HG02678 (cell line): ENCODE measurements around the gene CHN1.

Experiments
- ATAC-seq: cut with Tn5 transposase; IDR thresholded peaks from one replicate; pipeline ENCODE4 v1.9.1; 2021; ENCODE audit warnings: mild to moderate bottlenecking, moderate library complexity; ENCODE audit not compliant: unreplicated experiment

CHN1 gene

DNA sequence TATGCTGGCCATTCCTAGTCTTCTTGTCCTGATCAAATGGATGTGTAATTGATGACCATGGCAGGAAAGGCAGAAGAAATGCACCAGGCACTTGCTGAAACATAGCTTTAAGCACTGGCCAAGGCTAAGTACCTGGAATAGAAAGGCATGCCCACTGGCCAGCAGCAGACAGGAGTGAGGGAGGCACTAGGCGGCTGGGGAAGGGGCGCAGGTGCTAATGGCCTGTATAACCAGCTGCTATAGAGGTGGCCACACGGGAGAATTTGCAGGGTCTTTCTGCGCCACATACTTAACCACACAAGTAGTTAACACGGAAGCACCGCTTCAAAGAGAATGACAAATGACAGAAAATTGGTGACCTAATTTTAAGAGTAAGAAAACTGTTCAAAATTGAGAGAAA, 174.6 kb downstream of the CHN1 start:
- no peak for ATAC-seq

DNA sequence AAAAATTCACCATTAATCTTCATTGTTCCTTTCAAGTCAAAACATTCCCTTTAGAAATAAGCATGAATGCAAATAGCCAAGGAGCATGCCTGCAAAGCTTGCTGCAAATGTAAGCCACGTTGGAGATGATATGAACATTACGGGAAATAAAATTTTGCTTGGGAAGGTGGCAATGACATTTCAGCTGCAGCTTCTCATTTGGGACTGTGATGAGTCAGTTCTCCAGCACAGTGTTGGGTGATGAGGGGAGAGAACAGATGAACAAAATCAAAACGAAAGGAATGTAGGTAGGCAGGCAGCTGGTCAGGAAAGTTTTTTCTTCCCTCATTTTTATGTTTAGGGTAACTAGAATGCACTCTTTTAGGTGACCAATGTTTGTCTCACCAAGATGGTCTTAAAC, 175.6 kb downstream of the CHN1 start:
- no peak for ATAC-seq

DNA sequence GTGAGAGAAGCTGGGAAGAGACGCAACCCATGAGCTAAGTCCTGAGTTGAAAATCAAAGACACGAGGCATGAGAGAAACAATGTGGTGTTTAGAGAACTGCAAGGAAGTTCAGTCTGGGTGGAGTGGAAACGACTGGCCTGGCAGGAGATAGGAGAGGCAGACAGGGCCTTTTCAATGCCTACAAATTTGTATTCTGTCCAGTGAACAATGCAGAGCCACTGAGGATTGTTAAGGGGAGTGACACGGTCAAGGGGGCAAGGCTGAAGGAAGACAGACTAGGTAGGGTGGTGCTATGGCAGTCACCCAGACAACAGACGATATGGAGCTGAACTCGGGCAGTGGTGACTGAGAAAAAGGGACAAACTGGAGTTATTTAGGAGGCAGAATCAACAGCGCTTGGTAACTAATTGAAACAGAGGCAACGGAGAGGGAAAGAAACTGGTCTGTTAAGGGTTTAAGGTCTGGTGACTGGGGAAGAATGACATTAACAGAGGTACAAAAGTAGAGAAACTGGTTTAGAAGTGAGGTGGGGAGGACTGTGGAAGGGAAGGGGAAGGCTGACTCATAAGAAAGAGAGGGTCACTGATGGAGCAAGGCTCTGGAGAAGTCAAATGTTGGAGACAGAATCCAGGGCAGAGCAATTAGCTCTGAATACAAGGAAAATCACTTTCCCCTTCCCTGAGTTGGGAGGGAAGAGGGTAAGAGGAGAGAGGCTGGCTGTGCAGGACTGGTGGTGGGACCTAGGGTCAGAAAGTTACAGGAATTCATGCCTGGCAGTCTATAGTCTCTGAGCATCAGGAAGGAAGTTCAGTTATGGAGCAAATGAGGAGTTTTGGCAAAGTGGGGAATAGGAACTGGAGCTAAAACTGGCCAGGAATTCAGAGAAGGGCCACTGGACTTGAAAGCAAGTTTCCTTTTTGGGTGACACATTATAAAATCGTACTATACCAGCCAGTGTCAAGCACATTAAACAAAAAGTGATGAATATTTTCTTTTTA, 177.5 kb downstream of the CHN1 start:
- no peak for ATAC-seq

DNA sequence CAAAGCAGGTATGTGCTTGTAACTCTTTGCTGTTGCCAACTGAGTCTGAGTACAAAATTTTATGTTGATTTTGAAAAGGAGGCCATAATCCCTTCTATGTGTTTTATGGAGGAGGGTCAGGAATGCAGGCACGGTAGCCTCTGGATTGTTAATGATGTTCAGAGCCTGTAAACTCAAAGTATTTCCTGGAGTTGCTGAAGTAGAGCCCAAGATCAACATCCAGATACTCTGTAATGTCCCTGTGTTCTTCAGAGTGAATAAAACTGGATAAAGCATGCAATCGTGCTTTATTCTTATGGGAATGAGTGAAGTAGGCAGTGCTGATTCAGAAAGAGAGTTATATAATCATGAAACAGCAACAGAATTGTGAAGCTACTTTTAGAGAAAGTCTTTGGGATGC, 179.1 kb downstream of the CHN1 start:
- no peak for ATAC-seq

DNA sequence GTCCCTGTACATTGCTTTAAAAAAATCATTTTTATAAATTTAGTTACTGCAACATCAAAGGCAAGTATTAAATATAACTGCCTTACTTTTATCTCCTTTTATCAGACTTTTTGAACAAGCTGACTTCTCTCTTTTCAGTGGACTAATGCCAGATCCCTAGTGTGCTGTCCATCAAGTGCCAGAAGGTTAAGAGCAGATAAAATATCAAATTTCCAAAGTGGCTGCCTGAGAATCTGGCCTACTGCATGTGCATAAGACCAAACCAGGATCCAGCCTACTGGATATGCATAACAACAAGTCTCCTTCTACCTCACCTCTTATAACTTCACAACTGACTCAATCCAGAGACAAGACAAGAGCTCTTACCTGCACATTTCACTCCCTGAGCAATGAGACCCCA, 181.1 kb downstream of the CHN1 start:
- ATAC-seq = no peak

DNA sequence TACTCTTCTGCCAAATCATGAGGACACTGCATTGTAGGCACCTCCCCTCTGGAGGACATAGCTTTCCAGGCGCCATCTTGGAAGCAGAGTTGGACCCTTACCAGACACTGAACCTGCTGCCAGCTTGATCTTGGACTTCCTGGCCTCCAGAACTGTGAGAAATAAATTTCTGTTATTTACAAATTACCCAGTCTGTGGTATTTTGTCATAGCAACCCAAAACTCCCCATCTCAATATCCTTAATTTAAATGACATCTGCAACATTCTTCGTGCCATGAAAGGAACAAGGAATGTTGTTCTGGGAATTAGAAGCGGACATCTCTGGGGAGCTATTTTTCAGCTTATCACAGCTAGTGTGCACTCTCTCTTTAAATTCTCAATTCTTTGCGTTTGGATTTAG, 183.6 kb downstream of the CHN1 start:
- no peak for ATAC-seq

DNA sequence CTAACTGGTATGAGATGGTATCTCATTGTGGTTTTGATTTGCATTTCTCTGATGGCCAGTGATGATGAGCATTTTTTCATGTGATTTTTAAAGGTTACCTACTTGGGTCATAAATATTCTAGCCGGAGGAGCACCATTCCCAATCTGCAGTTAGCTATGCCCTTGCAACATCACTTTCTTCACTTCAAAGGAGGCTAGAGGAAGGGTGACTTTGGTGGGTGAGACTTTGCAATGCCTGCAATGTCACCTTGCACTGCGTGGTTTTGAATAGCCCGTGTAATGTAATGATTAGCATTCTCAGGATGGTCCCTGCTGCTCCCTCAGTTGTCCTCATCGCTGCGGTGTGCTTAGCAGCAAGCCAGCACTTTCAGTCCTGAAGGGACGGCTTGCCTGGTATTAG, 184.8 kb downstream of the CHN1 start:
- no peak for ATAC-seq

DNA sequence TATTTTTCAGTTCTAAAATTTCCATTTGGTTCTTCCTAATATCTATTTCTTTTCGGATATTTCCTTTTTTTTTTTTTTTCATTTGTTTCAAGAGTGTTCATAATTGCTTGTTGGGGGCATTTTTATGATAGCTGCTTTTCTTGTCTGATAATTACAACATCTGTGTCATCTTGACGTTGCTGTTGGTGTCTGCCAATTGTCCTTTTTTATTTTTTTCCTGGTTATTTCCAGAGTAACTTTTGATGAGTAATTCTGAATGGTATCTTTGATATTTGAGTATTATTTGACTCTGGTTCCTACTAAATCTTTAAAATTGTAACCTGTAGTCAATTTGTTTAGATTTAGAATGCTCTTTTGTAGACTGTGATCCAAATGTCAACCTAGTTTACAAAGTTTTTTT, 189.7 kb downstream of the CHN1 start:
- ATAC-seq = no peak

DNA sequence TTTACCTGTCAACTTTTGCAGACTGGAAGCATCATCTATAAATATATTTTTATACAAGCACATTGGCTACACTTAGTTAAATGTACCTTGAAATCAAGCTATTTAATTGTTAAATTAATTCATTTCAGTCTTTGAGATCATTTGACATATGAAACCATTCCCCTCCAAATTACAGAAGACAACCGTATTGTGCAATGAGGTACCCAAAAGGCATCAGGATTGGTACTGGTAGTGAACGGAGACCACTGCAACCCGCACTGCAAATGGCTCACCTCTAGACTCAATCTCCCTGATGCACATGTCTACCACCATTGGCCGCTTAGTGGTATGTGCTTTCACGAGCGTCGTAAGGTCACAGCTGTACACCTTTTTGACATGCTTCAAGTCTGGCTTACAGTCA, 193.1 kb downstream of the CHN1 start:
- no peak for ATAC-seq

DNA sequence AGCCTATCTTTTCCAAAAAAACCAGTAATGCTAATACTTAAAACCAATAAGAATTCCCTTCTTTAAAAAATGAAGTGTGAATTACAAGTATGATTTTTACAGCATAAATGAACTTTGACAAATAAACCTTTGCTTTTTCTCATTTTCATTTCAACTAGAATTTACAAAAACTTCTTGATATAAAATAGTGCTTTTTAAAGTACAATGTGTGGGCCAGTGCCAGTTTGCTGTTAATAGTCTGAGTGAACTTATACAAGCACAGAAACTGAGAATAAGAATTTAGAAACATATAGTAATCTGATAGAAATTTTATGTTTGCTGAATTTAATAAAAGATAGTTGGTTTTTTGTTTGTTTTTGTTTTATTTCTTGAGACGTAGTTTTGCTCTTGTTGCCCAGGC, 197.2 kb downstream of the CHN1 start:
- ATAC-seq = no peak

DNA sequence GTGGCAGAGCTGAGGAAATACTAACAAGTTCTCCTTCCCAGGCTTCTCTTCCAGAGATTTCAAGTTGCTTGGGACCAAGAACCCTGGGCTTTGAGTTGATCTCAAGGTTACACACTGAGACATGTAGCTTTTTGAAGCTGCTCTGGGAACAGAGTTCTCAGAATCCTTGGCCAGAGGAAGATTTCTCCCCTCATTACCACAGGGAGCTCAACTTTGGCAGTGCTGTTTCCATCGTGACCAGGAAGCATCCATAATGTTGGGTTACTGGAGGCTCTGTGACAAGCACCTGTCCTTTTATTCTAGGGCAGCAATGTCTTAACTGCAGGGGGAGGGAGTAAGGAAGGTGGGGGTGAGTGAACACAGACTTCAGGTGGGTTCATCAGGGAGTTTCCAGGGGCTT, 199.4 kb downstream of the CHN1 start:
- no peak for ATAC-seq

DNA sequence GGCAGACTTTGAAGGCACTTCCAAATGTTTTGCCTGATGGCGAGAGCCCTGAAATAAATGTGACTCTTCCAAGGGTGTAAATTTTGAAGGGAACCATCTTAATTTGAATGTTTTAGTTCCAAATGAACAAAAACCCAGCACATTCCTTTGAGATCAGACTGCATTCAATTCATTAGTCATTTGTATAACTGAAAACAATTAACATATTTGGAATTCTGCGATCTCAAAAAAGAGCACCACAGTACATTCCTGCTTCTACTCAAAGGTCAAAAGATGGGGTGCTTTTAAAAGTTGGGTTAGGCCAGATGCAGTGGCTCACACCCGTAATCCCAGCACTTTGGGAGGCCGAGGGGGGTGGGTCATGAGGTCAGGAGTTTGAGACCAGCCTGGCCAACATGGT, 202.7 kb downstream of the CHN1 start:
- no peak for ATAC-seq

DNA sequence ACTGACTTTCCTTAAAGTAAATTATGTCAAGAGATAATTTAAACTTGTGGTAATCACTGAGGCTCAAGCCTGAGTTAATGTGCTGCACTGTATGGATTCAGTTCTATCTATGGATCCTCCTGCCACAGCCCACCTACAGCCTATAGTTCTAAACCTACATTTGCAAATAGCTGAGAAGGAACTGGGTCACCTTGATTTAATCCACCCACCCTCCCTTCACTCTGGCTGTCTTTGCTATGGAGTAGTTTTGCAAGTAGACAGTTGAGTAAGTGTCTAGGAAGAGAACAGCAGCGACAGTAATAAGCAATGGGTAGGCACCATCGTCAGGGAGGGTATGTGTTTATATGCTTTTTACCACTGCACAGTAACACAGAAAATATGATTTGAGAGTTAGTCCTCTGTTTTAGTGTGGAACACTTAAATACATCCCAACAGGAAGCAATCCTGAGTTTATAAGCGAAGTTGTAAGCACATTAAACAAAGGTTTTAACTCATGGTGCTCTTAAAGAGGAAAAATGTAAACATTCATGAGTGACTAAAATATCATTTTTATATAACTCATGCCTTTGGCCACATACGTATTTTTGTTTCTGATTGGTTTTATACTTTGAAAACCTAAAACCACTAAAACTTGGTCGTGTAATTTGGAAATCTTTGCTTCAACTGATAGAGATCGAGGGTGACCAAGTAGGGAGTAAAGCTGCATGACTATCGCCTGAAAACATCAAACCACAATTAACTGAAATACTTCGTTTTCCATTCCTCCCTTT, 204.6 kb downstream of the CHN1 start:
- no peak for ATAC-seq

DNA sequence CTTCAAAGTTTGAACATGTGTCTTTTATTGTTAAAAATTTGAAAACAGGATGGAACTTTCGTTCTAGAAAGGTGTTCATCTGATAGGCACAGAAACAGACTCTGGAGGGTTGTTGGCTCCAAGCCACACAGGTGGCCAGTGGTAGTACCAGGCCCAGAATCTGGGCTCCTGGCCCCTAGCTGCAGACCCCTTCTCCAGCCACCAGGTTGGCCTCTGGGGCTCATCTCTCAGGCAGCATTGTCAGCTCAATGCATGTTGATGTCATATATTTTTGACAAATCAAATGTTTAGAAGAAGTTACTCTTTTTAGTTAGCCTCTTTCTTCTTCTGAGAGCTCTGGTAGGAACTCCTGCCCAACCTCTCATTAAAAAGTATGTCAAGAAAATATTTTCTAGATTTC, 206.4 kb downstream of the CHN1 start:
- ATAC-seq = no peak

DNA sequence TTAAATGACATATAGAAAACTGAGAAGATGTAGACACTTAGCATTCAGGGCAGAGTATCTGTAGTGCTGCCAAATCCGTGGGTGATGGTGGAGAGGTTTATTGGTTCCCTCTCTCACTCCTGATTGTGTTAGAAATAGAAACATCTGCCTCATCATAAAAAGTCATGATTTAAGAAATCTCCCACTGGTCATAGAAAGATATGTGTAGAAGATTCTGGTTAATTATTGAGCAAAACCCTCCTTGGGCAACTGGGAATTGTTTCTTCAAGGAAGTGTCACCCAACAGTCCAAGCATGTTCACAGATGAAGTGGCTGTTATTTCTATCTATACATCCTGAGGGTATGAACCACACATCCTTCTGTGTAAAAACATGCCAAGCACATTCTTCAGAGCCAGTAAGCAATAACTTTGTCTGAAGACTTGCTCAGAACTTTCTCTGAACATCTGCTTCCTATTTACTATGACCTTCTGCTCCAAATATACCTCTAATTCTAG, 207.4 kb downstream of the CHN1 start:
- ATAC-seq = no peak

DNA sequence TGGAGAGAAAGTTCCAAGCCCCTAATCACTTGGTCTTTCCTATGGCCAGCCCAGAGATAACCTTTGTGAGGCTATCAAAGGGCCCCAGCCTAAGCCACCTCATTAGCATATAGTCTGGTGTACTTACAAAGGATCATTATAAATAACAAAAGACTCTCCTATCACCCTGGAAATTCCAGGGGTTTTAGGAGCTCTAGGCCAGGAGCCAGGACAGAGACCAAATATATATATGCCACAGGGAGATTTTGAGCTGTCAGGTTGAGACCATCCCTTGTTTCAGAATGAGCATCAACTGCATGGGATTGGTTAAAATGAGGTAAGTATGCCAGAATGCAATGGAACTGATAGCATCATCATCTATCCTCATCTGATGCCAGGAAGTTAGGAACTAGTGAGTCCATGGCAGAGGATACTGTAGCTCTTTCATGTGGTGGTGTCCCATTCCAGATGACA, 208.8 kb downstream of the CHN1 start:
- no peak for ATAC-seq

DNA sequence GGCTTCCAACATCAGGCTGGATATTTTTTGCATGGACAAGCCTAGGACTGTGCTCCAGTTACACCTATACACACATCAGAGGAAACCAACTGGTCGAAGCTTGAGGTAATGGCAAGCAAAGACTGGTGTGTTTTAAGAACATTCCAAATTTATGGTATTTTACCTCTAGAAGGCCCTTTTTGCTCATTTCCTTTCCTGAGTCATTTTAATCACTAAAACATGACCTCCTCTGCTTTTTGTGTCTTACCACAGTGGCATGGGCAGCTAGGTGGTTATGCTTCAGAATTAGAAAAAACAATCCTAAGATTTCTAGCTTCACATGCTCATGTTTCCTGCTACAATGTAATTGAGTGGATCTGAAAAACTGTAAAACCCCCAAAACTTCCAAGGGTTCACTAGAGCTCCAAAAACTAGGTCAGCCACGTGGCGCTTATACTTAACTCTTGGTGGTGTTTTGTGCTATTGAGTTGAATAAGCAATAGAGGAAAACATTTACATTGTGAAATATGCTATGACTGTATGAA, 210.3 kb downstream of the CHN1 start:
- ATAC-seq = no peak

DNA sequence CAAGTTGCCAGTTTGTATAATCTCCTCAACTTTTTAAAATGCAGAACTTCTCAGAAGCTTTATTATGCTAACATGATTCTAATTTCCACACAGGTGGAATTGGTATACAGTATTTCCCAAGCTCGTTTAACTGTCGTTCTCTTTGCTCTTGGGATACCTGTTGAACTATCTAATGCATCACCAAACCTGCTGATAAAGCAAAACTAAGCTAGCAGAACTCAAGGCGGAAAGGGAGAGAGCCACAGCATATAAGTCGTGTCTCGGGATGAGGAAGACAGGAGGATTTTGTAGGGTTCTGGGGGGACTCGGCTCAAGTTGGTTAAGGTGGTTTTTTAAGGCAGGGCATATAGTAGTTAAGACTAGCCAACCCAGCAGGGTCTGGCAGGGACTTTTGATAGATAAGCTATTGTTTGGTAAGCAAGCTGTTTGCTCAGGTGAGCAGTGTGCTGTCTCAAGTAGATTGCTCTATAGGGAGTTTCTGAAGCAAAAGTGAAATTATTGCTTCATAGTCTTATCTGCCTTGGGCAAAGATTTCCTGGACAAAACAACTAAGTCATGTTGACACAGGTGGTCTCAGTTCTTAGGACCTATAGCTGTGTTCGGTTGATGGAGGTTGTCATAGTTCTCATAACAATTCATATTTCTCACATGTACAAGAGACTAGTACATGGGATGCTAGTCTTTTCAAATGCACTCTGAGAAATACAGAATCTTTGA, 212.7 kb downstream of the CHN1 start:
- ATAC-seq = no peak

DNA sequence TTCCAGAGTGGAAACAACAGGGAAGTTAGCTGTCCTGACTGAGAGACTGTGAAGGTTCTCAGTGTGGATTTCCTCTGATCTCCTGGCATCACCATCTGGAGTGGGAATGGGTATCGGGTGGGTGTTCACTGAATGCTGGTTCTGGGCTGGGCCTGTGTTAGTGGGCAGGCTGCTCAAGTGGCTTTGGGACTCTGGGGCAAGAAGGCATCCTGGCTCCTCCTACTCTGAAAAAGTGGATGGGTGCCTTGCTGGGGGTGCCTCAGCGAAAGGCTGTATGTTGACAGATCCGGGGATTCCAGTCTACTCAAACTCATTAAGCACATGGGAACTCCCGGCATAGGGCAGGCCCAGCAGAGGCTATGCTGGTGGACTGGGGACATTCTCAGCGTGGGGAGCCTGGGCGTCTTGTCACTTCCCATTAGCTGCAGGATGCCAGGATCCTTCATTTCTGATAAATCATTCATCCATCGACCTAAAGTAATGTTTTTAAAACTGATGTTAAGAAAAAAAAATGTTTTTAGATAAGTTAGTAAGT, 213.4 kb downstream of the CHN1 start:
- ATAC-seq = no peak

DNA sequence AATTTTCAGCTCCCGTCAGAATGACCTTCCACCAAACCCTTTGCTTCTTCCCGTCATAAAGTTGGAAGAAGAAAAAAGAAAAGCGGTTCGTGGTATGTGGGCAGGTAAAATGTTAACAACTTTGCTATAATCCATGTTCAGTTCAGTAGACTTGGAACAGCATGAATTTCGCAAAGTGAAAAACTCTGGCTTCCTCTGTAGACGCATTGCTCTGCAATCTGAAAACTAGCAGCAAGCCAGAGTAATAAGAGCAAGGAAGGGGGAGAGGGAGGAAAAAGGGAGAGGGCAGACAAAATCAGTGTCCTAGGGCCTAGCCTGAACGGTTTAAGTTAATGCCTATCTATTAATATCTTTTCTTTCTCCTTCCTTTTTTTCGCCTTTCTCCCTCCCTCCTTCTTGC, 214.2 kb downstream of the CHN1 start:
- no peak for ATAC-seq

DNA sequence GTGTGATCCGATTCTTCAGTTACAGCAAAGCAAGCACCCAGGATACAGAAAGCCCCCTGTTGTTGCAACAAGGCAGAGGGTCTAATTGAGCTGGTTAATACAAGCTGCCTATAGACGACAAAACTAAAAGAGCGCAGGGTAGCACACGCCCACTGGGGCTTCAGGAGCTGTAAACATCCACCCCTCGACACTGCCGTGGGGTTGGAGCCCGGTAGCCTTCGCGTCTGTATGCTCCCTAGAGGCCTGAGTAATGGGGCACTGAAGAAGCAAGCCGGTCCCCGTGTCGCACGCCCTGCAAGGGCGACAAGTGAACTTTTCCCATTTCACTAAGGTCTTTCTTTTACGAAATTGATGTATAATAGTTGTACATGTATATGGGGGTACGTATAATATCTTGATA, 216.2 kb downstream of the CHN1 start:
- no peak for ATAC-seq
